ENCODE results near the gene CCDC81.

Gene CCDC81

DNA sequence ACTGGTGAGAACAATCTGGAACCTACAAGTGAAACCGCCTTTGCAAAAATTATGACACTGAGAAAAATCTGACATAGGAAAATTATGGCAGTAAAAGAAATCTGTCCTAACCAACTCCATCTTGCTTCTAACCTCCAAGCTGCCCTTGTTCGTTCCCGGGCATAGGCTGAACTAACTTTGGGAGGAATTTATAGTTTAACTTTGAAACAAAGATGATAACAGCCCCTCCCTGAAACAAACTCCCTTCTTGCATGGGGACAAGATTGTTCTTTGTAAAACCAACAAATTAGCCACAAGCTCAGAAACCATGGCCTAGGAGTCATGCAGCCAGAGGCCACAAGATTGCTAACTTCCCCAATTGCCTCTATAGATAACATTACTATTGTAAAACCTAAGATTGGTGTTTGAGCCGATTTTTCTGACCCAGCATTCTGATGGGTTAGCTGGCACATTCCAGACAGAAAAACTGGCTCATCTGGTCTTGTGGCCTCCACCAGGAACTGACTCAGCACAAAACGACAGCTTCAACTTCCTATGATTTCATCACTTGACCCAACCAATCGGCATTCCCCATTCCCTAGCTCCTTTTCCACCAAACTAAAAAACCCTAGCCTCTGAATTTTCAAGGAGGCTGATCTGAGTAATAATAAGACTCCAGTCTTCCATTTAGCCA, 3.6 kb upstream of the CCDC81 start:
- in situ Hi-C loops (cut with MboI; ENCODE audit: low pct_unique_long_range_greater_than_20kb, low sequenced_read_pairs, unreplicated experiment) = no loop called here
- no peak for DNase-seq (ENCODE audit: low spot score)
- TF ChIP-seq, protein P1, sequence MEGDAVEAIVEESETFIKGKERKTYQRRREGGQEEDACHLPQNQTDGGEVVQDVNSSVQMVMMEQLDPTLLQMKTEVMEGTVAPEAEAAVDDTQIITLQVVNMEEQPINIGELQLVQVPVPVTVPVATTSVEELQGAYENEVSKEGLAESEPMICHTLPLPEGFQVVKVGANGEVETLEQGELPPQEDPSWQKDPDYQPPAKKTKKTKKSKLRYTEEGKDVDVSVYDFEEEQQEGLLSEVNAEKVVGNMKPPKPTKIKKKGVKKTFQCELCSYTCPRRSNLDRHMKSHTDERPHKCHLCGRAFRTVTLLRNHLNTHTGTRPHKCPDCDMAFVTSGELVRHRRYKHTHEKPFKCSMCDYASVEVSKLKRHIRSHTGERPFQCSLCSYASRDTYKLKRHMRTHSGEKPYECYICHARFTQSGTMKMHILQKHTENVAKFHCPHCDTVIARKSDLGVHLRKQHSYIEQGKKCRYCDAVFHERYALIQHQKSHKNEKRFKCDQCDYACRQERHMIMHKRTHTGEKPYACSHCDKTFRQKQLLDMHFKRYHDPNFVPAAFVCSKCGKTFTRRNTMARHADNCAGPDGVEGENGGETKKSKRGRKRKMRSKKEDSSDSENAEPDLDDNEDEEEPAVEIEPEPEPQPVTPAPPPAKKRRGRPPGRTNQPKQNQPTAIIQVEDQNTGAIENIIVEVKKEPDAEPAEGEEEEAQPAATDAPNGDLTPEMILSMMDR (IDR thresholded peaks at IDR 0.05; ENCODE audit: extremely low read depth, insufficient read depth, missing control alignments) = no peak

DNA sequence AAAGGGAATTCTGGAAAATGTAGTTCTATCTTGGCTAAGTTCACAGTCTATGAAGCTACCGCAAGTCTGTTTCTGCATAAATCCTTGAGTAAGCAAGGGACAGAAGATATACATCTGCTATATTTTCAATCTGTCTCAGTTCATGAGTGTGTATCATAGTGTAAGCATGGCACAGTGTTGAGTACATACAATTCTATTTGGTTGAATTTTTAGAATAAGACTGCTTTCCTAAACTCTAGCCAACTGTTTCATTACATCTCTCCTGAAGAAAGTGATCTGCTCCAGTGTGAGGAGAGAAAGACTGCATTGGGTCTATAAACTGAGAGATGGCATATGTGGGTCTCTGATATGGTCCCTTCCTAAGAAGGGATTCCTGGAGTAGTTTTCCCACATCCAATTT, 2.6 kb upstream of the CCDC81 start:
- no peak for DNase-seq (ENCODE audit: low spot score)
- in situ Hi-C loops (cut with MboI; ENCODE audit: low pct_unique_long_range_greater_than_20kb, low sequenced_read_pairs, unreplicated experiment) = no loop called here
- TF ChIP-seq, protein P1 (IDR thresholded peaks at IDR 0.05; ENCODE audit: extremely low read depth, insufficient read depth, missing control alignments) = no peak

- TF ChIP-seq, protein P1 (IDR thresholded peaks at IDR 0.05; ENCODE audit: extremely low read depth, insufficient read depth, missing control alignments) = no peak
- DNase-seq (ENCODE audit: low spot score) = no peak
Measured at GRCh38 chr11:86372586-86372985, 2.1 kb upstream of the CCDC81 start.

GRCh38 chr11:86374069-86374468, 618 bp upstream of the CCDC81 start:
- TF ChIP-seq, protein P1 (IDR thresholded peaks at IDR 0.05; ENCODE audit: extremely low read depth, insufficient read depth, missing control alignments) = no peak
- DNase-seq (ENCODE audit: low spot score) = no peak
- in situ Hi-C loops (cut with MboI; ENCODE audit: low pct_unique_long_range_greater_than_20kb, low sequenced_read_pairs, unreplicated experiment) = no loop called here

More at GRCh38 chr11:86372586-86372985, 2.1 kb upstream of the CCDC81 start:
- in situ Hi-C loops (cut with MboI; ENCODE audit: low pct_unique_long_range_greater_than_20kb, low sequenced_read_pairs, unreplicated experiment) = no loop called here

DNA sequence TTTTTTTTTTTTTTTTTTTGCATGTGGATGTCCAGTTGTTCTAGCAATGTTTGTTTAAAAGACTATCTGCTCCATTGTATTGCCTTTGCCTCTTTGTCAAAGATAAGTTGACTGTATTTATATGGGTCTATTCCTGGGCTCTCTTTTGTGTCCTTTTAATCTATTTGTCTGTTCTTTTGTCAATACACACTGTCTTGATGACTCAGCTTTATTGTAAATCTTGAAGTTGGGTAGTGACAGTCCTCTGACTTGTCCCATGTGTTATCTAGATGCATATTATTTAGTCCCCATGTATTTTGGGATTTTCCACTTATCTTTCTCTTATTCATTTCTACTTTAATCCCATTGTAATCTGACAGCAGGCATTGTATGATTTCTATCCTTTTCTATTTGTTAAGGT, 3.3 kb downstream of the CCDC81 start:
- in situ Hi-C loops (cut with MboI; ENCODE audit: low pct_unique_long_range_greater_than_20kb, low sequenced_read_pairs, unreplicated experiment) = no loop called here
- TF ChIP-seq, protein P1 (IDR thresholded peaks at IDR 0.05; ENCODE audit: extremely low read depth, insufficient read depth, missing control alignments) = no peak
- no peak for DNase-seq (ENCODE audit: low spot score)

- DNase-seq (ENCODE audit: low spot score) = no peak
- TF ChIP-seq, protein P1 (IDR thresholded peaks at IDR 0.05; ENCODE audit: extremely low read depth, insufficient read depth, missing control alignments) = no peak
- in situ Hi-C loops (cut with MboI; ENCODE audit: low pct_unique_long_range_greater_than_20kb, low sequenced_read_pairs, unreplicated experiment) = no loop called here
Measured at GRCh38 chr11:86380295-86381059, 5.8 kb downstream of the CCDC81 start.
